IMR-90 (cell line): ENCODE results near the gene ARHGEF12. TPM values are rescaled to one million over a fixed set of nuclear protein-coding genes. Genes with fewer than 3 reads are reported as not detected.

Source experiments
- ATAC-seq: fragments of 200-7000 bp; cut with Tn5 transposase; 2 replicates; pipeline ENCODE4 v1.9.1; 2020; ENCODE audit warnings: low read depth, mild to moderate bottlenecking, moderate library complexity
- BruUV-seq: library from RNA; stranded (reverse); fragments of 400-500 nt; replicated peaks from 2 replicates; lab custom pipeline; 2021; lab: Mats Ljungman, UMichigan
- CTCF ChIA-PET: fragments of 300-600 bp; formaldehyde crosslinking; extraction: SDS; loops from one replicate; lab custom pipeline; 2021; ENCODE audit warnings: antibody characterized with exemption; lab: Yijun Ruan, JAX
- POLR2A ChIA-PET: fragments of 300-600 bp; sonication (Branson Sonifier 250); formaldehyde crosslinking; loops from one replicate; lab custom pipeline; 2022; ENCODE audit warnings: antibody characterized with exemption; ENCODE audit not compliant: unreplicated experiment; lab: Charles Lee
- DNase-seq: peaks from one replicate; pipeline ENCODE4 v3.0.0; 2013
- H2AFZ ChIP-seq: replicated peaks from 2 replicates; pipeline ENCODE3; 2013; ENCODE audit warnings: low read length, mild to moderate bottlenecking; ENCODE audit not compliant: poor library complexity
- H2AK5ac ChIP-seq: 2 replicates; pipeline ENCODE4 v1.6.1; 2013; ENCODE audit warnings: low read depth, low read length, inconsistent platforms
- H2AK9ac ChIP-seq: replicated peaks from 2 replicates; pipeline ENCODE3; 2013; ENCODE audit warnings: mild to moderate bottlenecking, low read depth, low read length, moderate library complexity; ENCODE audit not compliant: poor library complexity
- H2BK120ac ChIP-seq: 2 replicates; pipeline ENCODE4 v1.6.1; 2013; ENCODE audit warnings: low read depth, low read length, inconsistent platforms
- H2BK15ac ChIP-seq: 3 replicates; pipeline ENCODE4 v1.6.1; 2013; ENCODE audit warnings: low read depth, low read length, inconsistent platforms
- H2BK20ac ChIP-seq: 2 replicates; pipeline ENCODE4 v1.6.1; 2013; ENCODE audit warnings: low read depth, mild to moderate bottlenecking, inconsistent platforms, low read length, moderate library complexity
- H2BK5ac ChIP-seq: 2 replicates; pipeline ENCODE4 v1.6.1; 2013; ENCODE audit warnings: mild to moderate bottlenecking, low read depth, low read length, inconsistent platforms; ENCODE audit not compliant: poor library complexity, severe bottlenecking
- H3K14ac ChIP-seq: replicated peaks from 2 replicates; pipeline ENCODE4 v1.6.1; 2013; ENCODE audit warnings: low read depth, low read length, inconsistent platforms
- H3K18ac ChIP-seq: 2 replicates; pipeline ENCODE4 v1.6.1; 2013; ENCODE audit warnings: low read depth, low read length, control low read depth
- H3K23ac ChIP-seq: 2 replicates; pipeline ENCODE4 v1.6.1; 2013; ENCODE audit warnings: low read depth, low read length, inconsistent platforms
- H3K27ac ChIP-seq: 2 replicates; pipeline ENCODE4 v1.5.1; 2013; ENCODE audit warnings: mild to moderate bottlenecking, control low read depth, low read length; ENCODE audit not compliant: insufficient read depth
- H3K27me3 ChIP-seq: 2 replicates; pipeline ENCODE4 v1.6.1; 2013; ENCODE audit warnings: low read length; ENCODE audit not compliant: control insufficient read depth, insufficient read depth
- H3K36me3 ChIP-seq: 2 replicates; pipeline ENCODE4 v1.6.1; 2013; ENCODE audit warnings: low read length, mixed read lengths; ENCODE audit not compliant: control insufficient read depth, insufficient read depth
- H3K4ac ChIP-seq: 2 replicates; pipeline ENCODE4 v1.6.1; 2013; ENCODE audit warnings: low read depth, low read length, inconsistent platforms
- H3K4me1 ChIP-seq: 2 replicates; pipeline ENCODE4 v1.6.1; 2013; ENCODE audit warnings: low read length, mixed read lengths; ENCODE audit not compliant: control insufficient read depth, insufficient read depth
- H3K4me2 ChIP-seq: 2 replicates; pipeline ENCODE4 v1.6.1; 2013; ENCODE audit warnings: low read depth, mild to moderate bottlenecking, control low read depth, low read length, moderate library complexity
- H3K4me3 ChIP-seq: 2 replicates; pipeline ENCODE4 v1.5.1; 2013; ENCODE audit warnings: low read depth, mild to moderate bottlenecking, control low read depth, low read length, moderate library complexity; ENCODE audit not compliant: insufficient read depth
- H3K56ac ChIP-seq: 2 replicates; pipeline ENCODE4 v1.6.1; 2013; ENCODE audit warnings: low read length, inconsistent platforms; ENCODE audit not compliant: insufficient read depth; ENCODE audit errors: extremely low read depth
- H3K79me1 ChIP-seq, 2 experiments: 2 replicates each; pipeline ENCODE4 v1.6.1; 2013; ENCODE audit warnings: low read length in 2 of 2, inconsistent platforms in 1 of 2, low read depth in 1 of 2
- H3K9ac ChIP-seq: 2 replicates; pipeline ENCODE4 v1.6.1; 2013; ENCODE audit warnings: low read depth, low read length, control low read depth
- H3K9me1 ChIP-seq: 2 replicates; pipeline ENCODE4 v1.6.1; 2013; ENCODE audit warnings: low read length, inconsistent platforms; ENCODE audit not compliant: insufficient read depth
- H3K9me3 ChIP-seq: 2 replicates; pipeline ENCODE4 v1.6.1; 2013; ENCODE audit warnings: low read length; ENCODE audit not compliant: control insufficient read depth, insufficient read depth
- H4K20me1 ChIP-seq: 2 replicates; pipeline ENCODE4 v1.6.1; 2013; ENCODE audit warnings: low read length, inconsistent platforms; ENCODE audit not compliant: insufficient read depth
- H4K5ac ChIP-seq: 2 replicates; pipeline ENCODE4 v1.6.1; 2013; ENCODE audit warnings: mild to moderate bottlenecking, low read depth, low read length, control low read depth
- H4K8ac ChIP-seq, 2 experiments: 2 replicates each; pipeline ENCODE4 v1.6.1; 2013; ENCODE audit warnings: low read depth in 2 of 2, low read length in 2 of 2, control low read depth in 1 of 2, inconsistent platforms in 1 of 2
- H4K91ac ChIP-seq: 2 replicates; pipeline ENCODE4 v1.6.1; 2013; ENCODE audit warnings: low read depth, low read length, inconsistent platforms; ENCODE audit not compliant: insufficient read depth
- BHLHE40 ChIP-seq: fragments of 150-350 bp; IDR thresholded peaks from 2 replicates; pipeline ENCODE4 v1.6.1; 2016; ENCODE audit warnings: mild to moderate bottlenecking, low read depth, low read length
- CHD1 ChIP-seq: IDR thresholded peaks from 2 replicates; pipeline ENCODE4 v1.6.1; 2012; ENCODE audit warnings: low read depth, low read length, improper control_type of control experiment
- FOS ChIP-seq: fragments of 150-350 bp; IDR thresholded peaks from 2 replicates; pipeline ENCODE4 v1.6.1; 2016; ENCODE audit warnings: low read depth, low read length
- MAFK ChIP-seq: IDR thresholded peaks from 2 replicates; pipeline ENCODE4 v1.6.1; 2012; ENCODE audit warnings: low read depth, low read length, improper control_type of control experiment
- POLR2A ChIP-seq: IDR thresholded peaks from 2 replicates; pipeline ENCODE4 v1.6.1; 2012; ENCODE audit warnings: mild to moderate bottlenecking, low read depth, low read length
- RFX5 ChIP-seq: IDR thresholded peaks from 2 replicates; pipeline ENCODE4 v1.8.0; 2012; ENCODE audit warnings: low read depth, mild to moderate bottlenecking, low read length, moderate library complexity
- SMC3 ChIP-seq: fragments of 150-350 bp; IDR thresholded peaks from 2 replicates; pipeline ENCODE4 v1.6.1; 2016; ENCODE audit warnings: low read depth, mild to moderate bottlenecking, antibody characterized with exemption, low read length, moderate library complexity
- WGBS, 2 experiments: methylation state at CpG; one replicate each; pipeline versions ENCODE4 v1.1.5 to v1.1.7; 2013; ENCODE audit warnings: missing lambda C conversion rate in 2 of 2; ENCODE audit not compliant: insufficient read length in 1 of 2; ENCODE audit errors: extremely low coverage in 2 of 2; 5-methylcytosine and 5-hydroxymethylcytosine counted together
- dilution Hi-C: fragments of 300-500 bp; cut with HindIII; formaldehyde crosslinking; loops from one replicate; pipeline ENCODE4 v1.14.3; 2018; ENCODE audit warnings: low sequenced_read_pairs; ENCODE audit not compliant: unreplicated experiment
- in situ Hi-C: fragments of 300-500 bp; cut with MboI; formaldehyde crosslinking; loops from 3 replicates; pipeline ENCODE4 v1.14.3; 2019; ENCODE audit warnings: low sequenced_read_pairs, inconsistent platforms, mixed read lengths
- intact Hi-C: fragments of 100-400 bp; cut with micrococcal nuclease; formaldehyde crosslinking; loops from 2 replicates; pipeline ENCODE4 v1.10.0; 2022
- polyA plus RNA-seq, 3 experiments: library from polyadenylated mRNA; depleted of rRNA; stranded (reverse); fragments of >200 nt; gene quantifications; 2 replicates each; pipeline ENCODE4 v1.2.3, GENCODE V29; 2012; ENCODE audit warnings: low replicate concordance in 1 of 3
- total RNA-seq: library from RNA; depleted of rRNA; stranded (reverse); fragments of >200 nt; gene quantifications from 2 replicates; pipeline ENCODE4 v1.2.3, GENCODE V29; 2012
- TF ChIP-seq, protein P1 (sequence below): conservative IDR thresholded peaks from 2 replicates; pipeline ENCODE4 v1.5.1; 2012; ENCODE audit warnings: mild to moderate bottlenecking, low read depth, low read length, improper control_type of control experiment
- TF ChIP-seq, protein P2 (sequence below): fragments of 150-350 bp; IDR thresholded peaks from 2 replicates; pipeline ENCODE4 v1.6.1; 2017; ENCODE audit warnings: mild to moderate bottlenecking, antibody characterized with exemption, low read length, low read depth
- TF ChIP-seq, protein P3 (sequence below): fragments of 150-350 bp; IDR thresholded peaks from 2 replicates; pipeline ENCODE4 v1.6.1; 2016; ENCODE audit warnings: low read depth, mild to moderate bottlenecking, low read length, moderate library complexity, borderline replicate concordance

ARHGEF12 gene
- total and polyA plus RNA-seq, 2 of the 4 experiments (the other 2 are of a cell fraction) = 25.5 to 115 TPM

DNA sequence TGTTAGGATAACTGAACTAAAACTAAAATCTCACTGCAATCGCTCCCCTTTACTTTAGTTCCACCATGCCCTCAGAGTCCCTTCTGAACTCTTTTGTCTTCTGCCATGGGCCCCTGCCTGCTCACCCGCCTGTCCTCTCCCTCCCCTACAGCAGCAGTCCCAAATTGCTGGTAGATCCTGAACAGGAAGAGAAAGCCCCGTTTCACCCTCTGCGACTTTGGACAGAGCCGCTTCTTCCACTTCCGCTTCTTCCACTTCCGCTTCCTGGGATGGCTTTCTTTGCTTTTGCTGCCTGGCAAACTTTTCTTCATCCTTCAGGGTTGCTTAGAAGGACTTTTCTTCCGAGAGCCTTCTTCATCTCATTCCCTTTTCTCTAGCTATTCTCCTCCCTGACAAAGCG is 46.8 kb upstream of the ARHGEF12 start:
- WGBS, 2 experiments = 44% methylated on average over 4 of the region's 9 CpGs; no CpG with 5 or more reads in 1 of the 2 experiments
- no peak overlapping the region for H3K56ac ChIP-seq
- no peaks in the 10 kb centered on the region for H3K9me3 ChIP-seq
- no TSS peak for BruUV-seq
- H4K5ac ChIP-seq = no peak overlapping the region
- no peak overlapping the region for H3K4ac ChIP-seq
- H2BK20ac ChIP-seq = no peak overlapping the region
- H4K20me1 ChIP-seq = no peaks in the 10 kb centered on the region
- no peak overlapping the region for H3K27ac ChIP-seq
- H3K27me3 ChIP-seq = peaks cover 47% of the 10 kb centered on the region
- no peaks in the 10 kb centered on the region for H3K36me3 ChIP-seq
- H2AK9ac ChIP-seq = no peak overlapping the region
- H2AK5ac ChIP-seq = no peak overlapping the region
- no peak overlapping the region for H3K4me2 ChIP-seq
- H3K18ac ChIP-seq = no peak overlapping the region
- H3K14ac ChIP-seq = no peak overlapping the region
- no peaks in the 10 kb centered on the region for H3K9me1 ChIP-seq
- H4K91ac ChIP-seq = no peak overlapping the region
- no peak overlapping the region for H4K8ac ChIP-seq
- no peak overlapping the region for H3K9ac ChIP-seq
- no peak overlapping the region for H3K4me3 ChIP-seq
- no peak for TF ChIP-seq SMC3
- no peak for TF ChIP-seq FOS
- TF ChIP-seq, protein P1, sequence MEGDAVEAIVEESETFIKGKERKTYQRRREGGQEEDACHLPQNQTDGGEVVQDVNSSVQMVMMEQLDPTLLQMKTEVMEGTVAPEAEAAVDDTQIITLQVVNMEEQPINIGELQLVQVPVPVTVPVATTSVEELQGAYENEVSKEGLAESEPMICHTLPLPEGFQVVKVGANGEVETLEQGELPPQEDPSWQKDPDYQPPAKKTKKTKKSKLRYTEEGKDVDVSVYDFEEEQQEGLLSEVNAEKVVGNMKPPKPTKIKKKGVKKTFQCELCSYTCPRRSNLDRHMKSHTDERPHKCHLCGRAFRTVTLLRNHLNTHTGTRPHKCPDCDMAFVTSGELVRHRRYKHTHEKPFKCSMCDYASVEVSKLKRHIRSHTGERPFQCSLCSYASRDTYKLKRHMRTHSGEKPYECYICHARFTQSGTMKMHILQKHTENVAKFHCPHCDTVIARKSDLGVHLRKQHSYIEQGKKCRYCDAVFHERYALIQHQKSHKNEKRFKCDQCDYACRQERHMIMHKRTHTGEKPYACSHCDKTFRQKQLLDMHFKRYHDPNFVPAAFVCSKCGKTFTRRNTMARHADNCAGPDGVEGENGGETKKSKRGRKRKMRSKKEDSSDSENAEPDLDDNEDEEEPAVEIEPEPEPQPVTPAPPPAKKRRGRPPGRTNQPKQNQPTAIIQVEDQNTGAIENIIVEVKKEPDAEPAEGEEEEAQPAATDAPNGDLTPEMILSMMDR = no peak
- TF ChIP-seq CHD1 = no peak
- no peak for TF ChIP-seq BHLHE40
- no peak for TF ChIP-seq MAFK
- no peak for TF ChIP-seq RFX5
- TF ChIP-seq, protein P2, sequence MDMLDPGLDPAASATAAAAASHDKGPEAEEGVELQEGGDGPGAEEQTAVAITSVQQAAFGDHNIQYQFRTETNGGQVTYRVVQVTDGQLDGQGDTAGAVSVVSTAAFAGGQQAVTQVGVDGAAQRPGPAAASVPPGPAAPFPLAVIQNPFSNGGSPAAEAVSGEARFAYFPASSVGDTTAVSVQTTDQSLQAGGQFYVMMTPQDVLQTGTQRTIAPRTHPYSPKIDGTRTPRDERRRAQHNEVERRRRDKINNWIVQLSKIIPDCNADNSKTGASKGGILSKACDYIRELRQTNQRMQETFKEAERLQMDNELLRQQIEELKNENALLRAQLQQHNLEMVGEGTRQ = no peak
- no peak for TF ChIP-seq POLR2A
- TF ChIP-seq, protein P3, sequence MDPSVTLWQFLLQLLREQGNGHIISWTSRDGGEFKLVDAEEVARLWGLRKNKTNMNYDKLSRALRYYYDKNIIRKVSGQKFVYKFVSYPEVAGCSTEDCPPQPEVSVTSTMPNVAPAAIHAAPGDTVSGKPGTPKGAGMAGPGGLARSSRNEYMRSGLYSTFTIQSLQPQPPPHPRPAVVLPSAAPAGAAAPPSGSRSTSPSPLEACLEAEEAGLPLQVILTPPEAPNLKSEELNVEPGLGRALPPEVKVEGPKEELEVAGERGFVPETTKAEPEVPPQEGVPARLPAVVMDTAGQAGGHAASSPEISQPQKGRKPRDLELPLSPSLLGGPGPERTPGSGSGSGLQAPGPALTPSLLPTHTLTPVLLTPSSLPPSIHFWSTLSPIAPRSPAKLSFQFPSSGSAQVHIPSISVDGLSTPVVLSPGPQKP = no peak
- dilution Hi-C loops (no loop called here), in situ Hi-C loops (no loop called here), intact Hi-C loops (no loop called here)
- DNase-seq = no peak
- ChIA-PET POLR2A (no interaction called here), CTCF (interaction anchor here (1.6 to 1.9 kb wide), 2 partner anchors 11 to 13 kb away, joined by 4 to 7 read pairs; no protein-coding TSS in a partner anchor)
- no peak for ATAC-seq
- no peak overlapping the region for H2AFZ ChIP-seq
- H3K23ac ChIP-seq = no peak overlapping the region
- no peak overlapping the region for H2BK15ac ChIP-seq
- H3K4me1 ChIP-seq = no peaks in the 10 kb centered on the region
- H2BK120ac ChIP-seq = no peak overlapping the region
- no peaks in the 10 kb centered on the region for H3K79me1 ChIP-seq
- no peak overlapping the region for H2BK5ac ChIP-seq
